SK-N-SH (cell line): ENCODE data around the gene KRTAP5-5. TPM values are rescaled to one million over a fixed set of nuclear protein-coding genes. Genes with fewer than 3 reads are reported as not detected.
"Not testable (repeated sequence)": the region's sequence is repeated elsewhere in the genome, so short reads cannot be mapped to it uniquely, and the experiment has no call there.

Source experiments
- CTCF ChIA-PET: fragments of 300-600, 350-600 bp; formaldehyde crosslinking; extraction: SDS; loops from one replicate; lab custom pipeline; 2021; lab: Yijun Ruan, JAX
- POLR2A ChIA-PET: fragments of 350-600 bp; sonication (Branson Sonifier 250); formaldehyde crosslinking; extraction: SDS; loops from one replicate; lab custom pipeline; 2020; ENCODE audit warnings: antibody characterized with exemption, inconsistent platforms; lab: Yijun Ruan, JAX
- DNase-seq: peaks from one replicate; pipeline ENCODE4 v3.0.0; 2012
- H2AFZ ChIP-seq: fragments of 200-600 bp; sonication (generic); 2 replicates; pipeline ENCODE4 v1.8.1; 2016; ENCODE audit warnings: antibody characterized with exemption, mild to moderate bottlenecking, low read depth
- H3F3A ChIP-seq: fragments of 200-600 bp; sonication (generic); replicated peaks from 2 replicates; pipeline ENCODE3; 2016; ENCODE audit warnings: antibody characterized with exemption, mild to moderate bottlenecking; ENCODE audit not compliant: insufficient read depth
- H3K27ac ChIP-seq, 2 experiments: fragments of 200-500 bp in 1 of 2; fragments of 200-600 bp in 1 of 2; sonication (Bioruptor generic) in 1 of 2; sonication (generic), shearing (Covaris generic) in 1 of 2; 2 replicates each; pipeline versions ENCODE4 v1.5.1 to v1.6.1; 2014 to 2016; ENCODE audit warnings: low read depth in 2 of 2, inconsistent platforms in 1 of 2, low read length in 1 of 2, mild to moderate bottlenecking in 1 of 2, mixed read lengths in 1 of 2
- H3K27me3 ChIP-seq: fragments of 200-600 bp; sonication (generic), shearing (Covaris generic); 2 replicates; pipeline ENCODE4 v1.6.1; 2016; ENCODE audit warnings: mixed run types; ENCODE audit not compliant: insufficient read depth
- H3K36me3 ChIP-seq, 2 experiments: fragments of 200-500 bp in 1 of 2; fragments of 200-600 bp in 1 of 2; sonication (Bioruptor generic) in 1 of 2; sonication (generic) in 1 of 2; replicated peaks in 1 of 2; 2 replicates each; pipeline versions ENCODE3 to v1.5.1; 2014 to 2016; ENCODE audit warnings: low read length in 1 of 2, mild to moderate bottlenecking in 1 of 2; ENCODE audit not compliant: insufficient read depth in 2 of 2, control insufficient read depth in 1 of 2
- H3K4me1 ChIP-seq, 2 experiments: fragments of 200-500 bp in 1 of 2; fragments of 200-600 bp in 1 of 2; sonication (Bioruptor generic) in 1 of 2; sonication (generic), shearing (Covaris generic) in 1 of 2; 2 replicates each; pipeline versions ENCODE4 v1.5.1 to v1.6.1; 2014 to 2016; ENCODE audit warnings: low read depth in 1 of 2, low read length in 1 of 2, mixed run types in 1 of 2; ENCODE audit not compliant: insufficient read depth in 2 of 2, control insufficient read depth in 1 of 2
- H3K4me2 ChIP-seq: fragments of 200-600 bp; sonication (generic), shearing (Covaris generic); 2 replicates; pipeline ENCODE4 v1.6.1; 2017; ENCODE audit warnings: mixed run types
- H3K4me3 ChIP-seq, 2 experiments: fragments of 200-500 bp in 1 of 2; fragments of 200-600 bp in 1 of 2; sonication (Bioruptor generic) in 1 of 2; sonication (generic), shearing (Covaris generic) in 1 of 2; 2 replicates each; pipeline versions ENCODE4 v1.5.1 to v1.8.1; 2014 to 2016; ENCODE audit warnings: low read depth in 2 of 2, inconsistent platforms in 1 of 2, low read length in 1 of 2, mild to moderate bottlenecking in 1 of 2, mixed read lengths in 1 of 2, moderate library complexity in 1 of 2
- H3K79me2 ChIP-seq: fragments of 200-600 bp; sonication (generic); 2 replicates; pipeline ENCODE4 v1.8.1; 2017; ENCODE audit warnings: mild to moderate bottlenecking; ENCODE audit not compliant: insufficient read depth
- H3K9ac ChIP-seq: fragments of 200-600 bp; sonication (generic); 2 replicates; pipeline ENCODE4 v1.6.1; 2017; ENCODE audit warnings: mixed run types
- H3K9me2 ChIP-seq: fragments of 200-600 bp; sonication (generic); 2 replicates; pipeline ENCODE4 v1.6.1; 2017; ENCODE audit warnings: mixed run types
- H3K9me3 ChIP-seq: fragments of 200-600 bp; sonication (generic); 2 replicates; pipeline ENCODE4 v1.6.1; 2017; ENCODE audit warnings: mixed run types, mild to moderate bottlenecking, moderate library complexity
- H4K20me1 ChIP-seq: fragments of 200-600 bp; sonication (generic); 2 replicates; pipeline ENCODE4 v1.6.1; 2017; ENCODE audit warnings: mild to moderate bottlenecking, mixed run types; ENCODE audit not compliant: insufficient read depth
- ELF1 ChIP-seq: IDR thresholded peaks from 2 replicates; pipeline ENCODE4 v1.4.0; 2012
- EP300 ChIP-seq, 2 experiments: IDR thresholded peaks; 2 replicates each; pipeline versions ENCODE4 v1.4.0 to v1.6.1; 2012; ENCODE audit warnings: borderline replicate concordance in 1 of 2, low read depth in 1 of 2, low read length in 1 of 2
- FOXJ3 ChIP-seq: sonication (generic); formaldehyde crosslinking; IDR thresholded peaks from 2 replicates; pipeline ENCODE4 v1.5.1; 2020; ENCODE audit warnings: mild to moderate bottlenecking, missing genetic modification reagents
- FOXM1 ChIP-seq: IDR thresholded peaks from 2 replicates; pipeline ENCODE4 v1.4.0; 2012; ENCODE audit warnings: low read depth, mild to moderate bottlenecking
- GATA2 ChIP-seq: sonication (generic); formaldehyde crosslinking; IDR thresholded peaks from 2 replicates; pipeline ENCODE4 v1.5.0; 2020; ENCODE audit warnings: mild to moderate bottlenecking, missing genetic modification reagents
- NRF1 ChIP-seq: IDR thresholded peaks from 2 replicates; pipeline ENCODE4 v1.6.1; 2012; ENCODE audit warnings: low read depth, mild to moderate bottlenecking, low read length
- PBX3 ChIP-seq: IDR thresholded peaks from 2 replicates; pipeline ENCODE4; 2012
- POLR2AphosphoS5 ChIP-seq: IDR thresholded peaks from 2 replicates; pipeline ENCODE4 v1.6.1; 2012; ENCODE audit warnings: low read depth, low read length
- RCOR1 ChIP-seq: fragments of 150-350 bp; IDR thresholded peaks from 2 replicates; pipeline ENCODE4 v1.6.1; 2017; ENCODE audit warnings: antibody characterized with exemption, low read length
- RFX5 ChIP-seq: IDR thresholded peaks from 2 replicates; pipeline ENCODE4 v1.6.1; 2012; ENCODE audit warnings: mild to moderate bottlenecking, improper control_type of control experiment, low read length
- TAF1 ChIP-seq: IDR thresholded peaks from 2 replicates; pipeline ENCODE4 v1.6.1; 2012; ENCODE audit warnings: low read depth, mild to moderate bottlenecking, low read length, moderate library complexity, borderline replicate concordance
- YY1 ChIP-seq: IDR thresholded peaks from 2 replicates; pipeline ENCODE4 v1.4.0; 2012; ENCODE audit warnings: low read depth, mild to moderate bottlenecking
- WGBS: methylation state at CpG from one replicate; pipeline ENCODE4 v1.1.6; 2017; ENCODE audit warnings: low lambda C conversion rate; 5-methylcytosine and 5-hydroxymethylcytosine counted together
- polyA plus RNA-seq, 3 experiments: library from polyadenylated mRNA; depleted of rRNA; stranded (reverse); fragments of >200 nt; gene quantifications; 2 replicates each; pipeline ENCODE4 v1.2.3, GENCODE V29; 2012
- TF ChIP-seq, protein P1 (sequence below): IDR thresholded peaks from 2 replicates; pipeline ENCODE4 v1.4.0; 2012; ENCODE audit warnings: low read depth, borderline replicate concordance
- TF ChIP-seq, protein P2 (sequence below): fragments of 150-350 bp; IDR thresholded peaks from 2 replicates; pipeline ENCODE4 v1.6.1; 2016; ENCODE audit warnings: mild to moderate bottlenecking, low read depth, low read length
- TF ChIP-seq, protein P3 (sequence below): IDR thresholded peaks from 2 replicates; pipeline ENCODE4 v1.4.0; 2012; ENCODE audit warnings: low read depth
- TF ChIP-seq, protein P4 (sequence below): fragments of 150-350 bp; IDR thresholded peaks from 2 replicates; pipeline ENCODE4 v1.6.1; 2017; ENCODE audit warnings: antibody characterized with exemption, low read length, low read depth, borderline replicate concordance

The KRTAP5-5 gene
- polyA plus RNA-seq, 1 of the 3 experiments (the other 2 are of a cell fraction) = not detected

GRCh38 chr11:1586699-1587098 lies 42.9 kb upstream of the KRTAP5-5 start:
- H2AFZ ChIP-seq = no peak overlapping the region
- DNase-seq = no peak
- POLR2A ChIA-PET = no interaction called here
- no peaks in the 10 kb centered on the region for H3K9me2 ChIP-seq
- H3K9ac ChIP-seq = no peak overlapping the region
- H3K27me3 ChIP-seq = no peaks in the 10 kb centered on the region; the same call in 1 of the 2 replicates
- no peak overlapping the region for H3K4me3 ChIP-seq
- H3K27ac ChIP-seq = no peak overlapping the region
- TF ChIP-seq NRF1 (no peak), RCOR1 (no peak), FOXJ3 (CRISPR knock-in tag) (no peak), ELF1 (no peak), EP300 (IDR thresholded peaks at IDR 0.05; ENCODE audit: borderline replicate concordance in 1 of 2, low read depth in 1 of 2, low read length in 1 of 2) (no peak), FOXM1 (no peak), RFX5 (no peak), PBX3 (no peak), GATA2 (no peak), TAF1 (no peak), YY1 (no peak), POLR2AphosphoS5 (no peak)
- TF ChIP-seq, protein P1, sequence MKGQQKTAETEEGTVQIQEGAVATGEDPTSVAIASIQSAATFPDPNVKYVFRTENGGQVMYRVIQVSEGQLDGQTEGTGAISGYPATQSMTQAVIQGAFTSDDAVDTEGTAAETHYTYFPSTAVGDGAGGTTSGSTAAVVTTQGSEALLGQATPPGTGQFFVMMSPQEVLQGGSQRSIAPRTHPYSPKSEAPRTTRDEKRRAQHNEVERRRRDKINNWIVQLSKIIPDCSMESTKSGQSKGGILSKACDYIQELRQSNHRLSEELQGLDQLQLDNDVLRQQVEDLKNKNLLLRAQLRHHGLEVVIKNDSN = no peak
- TF ChIP-seq, protein P2, sequence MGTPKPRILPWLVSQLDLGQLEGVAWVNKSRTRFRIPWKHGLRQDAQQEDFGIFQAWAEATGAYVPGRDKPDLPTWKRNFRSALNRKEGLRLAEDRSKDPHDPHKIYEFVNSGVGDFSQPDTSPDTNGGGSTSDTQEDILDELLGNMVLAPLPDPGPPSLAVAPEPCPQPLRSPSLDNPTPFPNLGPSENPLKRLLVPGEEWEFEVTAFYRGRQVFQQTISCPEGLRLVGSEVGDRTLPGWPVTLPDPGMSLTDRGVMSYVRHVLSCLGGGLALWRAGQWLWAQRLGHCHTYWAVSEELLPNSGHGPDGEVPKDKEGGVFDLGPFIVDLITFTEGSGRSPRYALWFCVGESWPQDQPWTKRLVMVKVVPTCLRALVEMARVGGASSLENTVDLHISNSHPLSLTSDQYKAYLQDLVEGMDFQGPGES = no peak
- TF ChIP-seq, protein P3, sequence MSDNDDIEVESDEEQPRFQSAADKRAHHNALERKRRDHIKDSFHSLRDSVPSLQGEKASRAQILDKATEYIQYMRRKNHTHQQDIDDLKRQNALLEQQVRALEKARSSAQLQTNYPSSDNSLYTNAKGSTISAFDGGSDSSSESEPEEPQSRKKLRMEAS = no peak
- TF ChIP-seq, protein P4, sequence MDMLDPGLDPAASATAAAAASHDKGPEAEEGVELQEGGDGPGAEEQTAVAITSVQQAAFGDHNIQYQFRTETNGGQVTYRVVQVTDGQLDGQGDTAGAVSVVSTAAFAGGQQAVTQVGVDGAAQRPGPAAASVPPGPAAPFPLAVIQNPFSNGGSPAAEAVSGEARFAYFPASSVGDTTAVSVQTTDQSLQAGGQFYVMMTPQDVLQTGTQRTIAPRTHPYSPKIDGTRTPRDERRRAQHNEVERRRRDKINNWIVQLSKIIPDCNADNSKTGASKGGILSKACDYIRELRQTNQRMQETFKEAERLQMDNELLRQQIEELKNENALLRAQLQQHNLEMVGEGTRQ = no peak
- TF ChIP-seq, all 33 proteins: peak for 0
- Histone ChIP-seq H3K79me2 (no peaks in the 10 kb centered on the region), H3K9me3 (no peaks in the 10 kb centered on the region), H3K4me2 (no peak overlapping the region), H3K36me3 (no peaks in the 10 kb centered on the region), H3F3A (no peaks in the 10 kb centered on the region), H4K20me1 (no peaks in the 10 kb centered on the region), H3K4me1 (no peaks in the 10 kb centered on the region)
- CTCF ChIA-PET = interaction anchor here (1.0 to 4.2 kb wide), 4 partner anchors 9 to 565 kb away, joined by 3 to 21 read pairs (median 4); no protein-coding TSS in a partner anchor
- WGBS = 48% methylated on average over 2 of the region's 2 CpGs

GRCh38 chr11:1589191-1589963 lies 40.2 kb upstream of the KRTAP5-5 start:
- H3K36me3 ChIP-seq, H3F3A ChIP-seq, DNase-seq, H3K27me3 ChIP-seq, H3K4me3 ChIP-seq, H3K4me1 ChIP-seq, H3K9me2 ChIP-seq, H3K4me2 ChIP-seq, H3K79me2 ChIP-seq, H4K20me1 ChIP-seq, H3K9ac ChIP-seq, H3K9me3 ChIP-seq, H3K27ac ChIP-seq, H2AFZ ChIP-seq: not testable (repeated sequence)
- 42% methylated on average over 8 of the region's 10 CpGs for WGBS
- CTCF ChIA-PET = interaction anchor here (0.9 to 7.5 kb wide), 3 partner anchors 15 to 43 kb away, joined by 4 to 64 read pairs (median 23); partner anchors contain the start of gene KRTAP5-3
- POLR2A ChIA-PET = interaction anchor here (0.7 kb wide), 1 partner anchor 41 kb away, joined by 3 read pairs; no protein-coding TSS in a partner anchor
